Neural cell (in vitro differentiated cells): ENCODE data around the gene AQP12A. TPM values are rescaled to one million over a fixed set of nuclear protein-coding genes. Genes with fewer than 3 reads are reported as not detected.

Experiments used
- H2AFZ ChIP-seq: fragments of 200-600, 300-800 bp; sonication (generic), shearing (Covaris generic); 2 replicates; pipeline ENCODE4 v1.6.0; 2014; ENCODE audit warnings: low read depth, mild to moderate bottlenecking, antibody characterized with exemption, low read length, moderate library complexity
- H3F3A ChIP-seq: fragments of 200-600 bp; shearing (Covaris generic); 2 replicates; pipeline ENCODE4 v1.6.1; 2016; ENCODE audit warnings: mild to moderate bottlenecking, moderate library complexity, mixed read lengths, antibody characterized with exemption, low read length; ENCODE audit not compliant: insufficient read depth, poor library complexity, severe bottlenecking
- H3K27ac ChIP-seq: fragments of 200-600, 300-800 bp; sonication (generic), shearing (Covaris generic); 2 replicates; pipeline ENCODE4 v1.5.1; 2014; ENCODE audit warnings: mild to moderate bottlenecking, low read length, moderate library complexity
- H3K27me3 ChIP-seq: fragments of 300-800, 200-600 bp; sonication (generic), shearing (Covaris generic); 2 replicates; pipeline ENCODE4 v1.6.0; 2014; ENCODE audit warnings: mild to moderate bottlenecking, low read depth, low read length, moderate library complexity; ENCODE audit not compliant: insufficient read depth
- H3K36me3 ChIP-seq: fragments of 300-800, 200-600 bp; sonication (generic), shearing (Covaris generic); 2 replicates; pipeline ENCODE4 v1.5.1; 2014; ENCODE audit warnings: mild to moderate bottlenecking, antibody characterized with exemption, low read length, moderate library complexity; ENCODE audit not compliant: insufficient read depth
- H3K4me2 ChIP-seq: fragments of 300-800, 200-600 bp; sonication (generic), shearing (Covaris generic); 2 replicates; pipeline ENCODE4 v1.6.0; 2014; ENCODE audit warnings: mild to moderate bottlenecking, low read length
- H3K4me3 ChIP-seq: fragments of 300-800, 200-600 bp; sonication (generic), shearing (Covaris generic); 2 replicates; pipeline ENCODE4 v1.5.1; 2014; ENCODE audit warnings: mild to moderate bottlenecking, low read length, moderate library complexity
- H3K79me2 ChIP-seq: fragments of 200-600 bp; shearing (Covaris generic); replicated peaks from 2 replicates; pipeline ENCODE4 v1.6.0; 2014; ENCODE audit warnings: mild to moderate bottlenecking, low read length, moderate library complexity; ENCODE audit not compliant: insufficient read depth
- H3K9ac ChIP-seq: fragments of 300-800, 200-600 bp; sonication (generic), shearing (Covaris generic); 2 replicates; pipeline ENCODE4 v1.6.1; 2016; ENCODE audit warnings: mild to moderate bottlenecking, low read length, mixed read lengths
- H3K9me2 ChIP-seq: fragments of 200-600 bp; shearing (Covaris generic); 2 replicates; pipeline ENCODE4 v1.6.1; 2016; ENCODE audit warnings: mild to moderate bottlenecking, low read length, mixed read lengths; ENCODE audit not compliant: insufficient read depth
- H3K9me3 ChIP-seq: fragments of 200-600, 300-800 bp; sonication (generic), shearing (Covaris generic); 2 replicates; pipeline ENCODE4 v1.6.1; 2016; ENCODE audit warnings: mild to moderate bottlenecking, mixed run types, low read length, moderate library complexity, mixed read lengths
- H4K20me1 ChIP-seq: fragments of 200-600 bp; shearing (Covaris generic); 2 replicates; pipeline ENCODE4 v1.6.1; 2016; ENCODE audit warnings: mild to moderate bottlenecking, mixed run types; ENCODE audit not compliant: insufficient read depth
- EP300 ChIP-seq: fragments of 450-650 bp; conservative IDR thresholded peaks from 2 replicates; pipeline ENCODE4 v1.6.1; 2014; ENCODE audit warnings: antibody characterized with exemption, mild to moderate bottlenecking, moderate library complexity; ENCODE audit not compliant: poor library complexity, severe bottlenecking
- EZH2 ChIP-seq: fragments of 200-600, 300-800 bp; shearing (Covaris generic), sonication (generic); IDR thresholded peaks from 2 replicates; pipeline ENCODE4 v1.6.1; 2014; ENCODE audit warnings: antibody characterized with exemption, low read length, borderline replicate concordance, mild to moderate bottlenecking; ENCODE audit not compliant: insufficient read depth, poor library complexity, severe bottlenecking
- MXI1 ChIP-seq: fragments of 450-650 bp; conservative IDR thresholded peaks from 2 replicates; pipeline ENCODE4 v1.6.1; 2014; ENCODE audit warnings: antibody characterized with exemption, mild to moderate bottlenecking; ENCODE audit not compliant: poor library complexity, severe bottlenecking
- POLR2AphosphoS5 ChIP-seq: IDR thresholded peaks from 2 replicates; pipeline ENCODE4 v1.6.1; 2012
- RAD21 ChIP-seq: fragments of 450-650 bp; conservative IDR thresholded peaks from 2 replicates; pipeline ENCODE4 v1.6.1; 2014; ENCODE audit warnings: antibody characterized with exemption, mild to moderate bottlenecking, moderate library complexity
- SMC3 ChIP-seq: fragments of 450-650 bp; conservative IDR thresholded peaks from 2 replicates; pipeline ENCODE4 v1.6.1; 2014; ENCODE audit warnings: antibody characterized with exemption, mild to moderate bottlenecking, moderate library complexity; ENCODE audit not compliant: poor library complexity
- TAF1 ChIP-seq: IDR thresholded peaks from 2 replicates; pipeline ENCODE4 v1.6.1; 2012; ENCODE audit warnings: low read depth
- polyA plus RNA-seq: library from polyadenylated mRNA; depleted of rRNA; stranded (reverse); fragments of >200 nt; gene quantifications from 2 replicates; pipeline ENCODE4 v1.2.3, GENCODE V29; 2014
- TF ChIP-seq, protein P1 (sequence below): fragments of 450-650 bp; IDR thresholded peaks from 2 replicates; pipeline ENCODE4 v1.5.1; 2014; ENCODE audit warnings: antibody characterized with exemption, mild to moderate bottlenecking, moderate library complexity; ENCODE audit not compliant: poor library complexity, severe bottlenecking
- TF ChIP-seq, protein P2 (sequence below): IDR thresholded peaks from 2 replicates; pipeline ENCODE4 v1.6.1; 2012; ENCODE audit warnings: borderline replicate concordance

AQP12A gene
- polyA plus RNA-seq, 1 donor from 2014 or later = not detected

DNA sequence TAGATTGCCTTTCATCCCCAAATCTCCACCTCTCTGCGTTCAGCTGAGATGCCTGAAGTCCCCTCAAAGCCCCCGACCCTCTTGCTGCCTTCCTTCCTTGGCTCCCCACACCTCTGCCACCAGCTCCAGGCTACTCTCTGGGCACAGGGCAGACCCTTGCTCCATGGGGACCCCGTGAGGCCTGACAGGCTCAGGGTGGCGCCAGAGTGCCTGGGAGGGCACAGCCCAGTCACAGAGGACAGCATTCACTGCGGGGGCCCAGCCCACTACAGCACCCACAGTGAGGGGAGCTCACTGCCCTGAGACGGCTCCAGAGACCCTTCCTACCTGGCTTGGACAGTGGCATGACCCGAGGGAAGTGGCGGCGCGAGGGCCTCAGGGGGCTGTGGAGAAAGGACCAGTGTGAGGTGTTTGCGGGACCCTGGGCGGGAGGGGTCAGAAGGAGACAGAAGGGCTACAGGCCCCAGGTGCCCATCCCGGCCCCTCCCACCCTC lies 51.0 kb downstream of the AQP12A start:
- no peak for TF ChIP-seq RAD21
- no peak for TF ChIP-seq POLR2AphosphoS5
- no peak for TF ChIP-seq TAF1
- TF ChIP-seq MXI1 = no peak
- TF ChIP-seq SMC3 = no peak
- no peak for TF ChIP-seq EP300
- H2AFZ ChIP-seq = no peak overlapping the region
- no peaks in the 10 kb centered on the region for H3K9me2 ChIP-seq
- no peak overlapping the region for H3K27ac ChIP-seq
- H3K79me2 ChIP-seq = no peaks in the 10 kb centered on the region
- no peaks in the 10 kb centered on the region for H3F3A ChIP-seq
- no peaks in the 10 kb centered on the region for H4K20me1 ChIP-seq
- H3K36me3 ChIP-seq = no peaks in the 10 kb centered on the region
- H3K27me3 ChIP-seq = no peaks in the 10 kb centered on the region
- H3K9me3 ChIP-seq = no peaks in the 10 kb centered on the region
- H3K4me2 ChIP-seq = no peak overlapping the region
- H3K9ac ChIP-seq = no peak overlapping the region
- H3K4me3 ChIP-seq = no peak overlapping the region

DNA sequence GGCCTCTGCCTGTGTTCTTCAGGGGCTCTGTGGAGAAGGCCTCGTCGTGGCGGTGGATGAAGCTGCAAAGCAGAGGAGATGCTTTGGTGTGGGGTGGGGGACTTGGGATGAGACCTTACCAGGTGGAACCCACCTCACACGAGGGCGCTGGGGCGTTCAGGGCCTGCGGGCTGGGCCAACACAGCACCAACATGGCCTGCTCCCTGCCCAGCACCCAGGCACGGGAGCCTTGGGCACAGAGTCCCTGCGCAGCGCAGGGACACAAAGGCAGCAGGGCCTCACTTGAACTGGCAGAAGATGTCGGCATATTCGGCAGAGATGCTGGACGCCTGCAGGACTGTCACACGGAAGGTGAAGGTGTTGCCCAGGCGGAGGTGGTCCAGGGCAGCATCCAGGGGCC lies 53.8 kb downstream of the AQP12A start:
- TF ChIP-seq POLR2AphosphoS5 (no peak), EZH2 (no peak), TAF1 (no peak), SMC3 (no peak), MXI1 (no peak), RAD21 (no peak), EP300 (no peak)
- TF ChIP-seq, protein P1, sequence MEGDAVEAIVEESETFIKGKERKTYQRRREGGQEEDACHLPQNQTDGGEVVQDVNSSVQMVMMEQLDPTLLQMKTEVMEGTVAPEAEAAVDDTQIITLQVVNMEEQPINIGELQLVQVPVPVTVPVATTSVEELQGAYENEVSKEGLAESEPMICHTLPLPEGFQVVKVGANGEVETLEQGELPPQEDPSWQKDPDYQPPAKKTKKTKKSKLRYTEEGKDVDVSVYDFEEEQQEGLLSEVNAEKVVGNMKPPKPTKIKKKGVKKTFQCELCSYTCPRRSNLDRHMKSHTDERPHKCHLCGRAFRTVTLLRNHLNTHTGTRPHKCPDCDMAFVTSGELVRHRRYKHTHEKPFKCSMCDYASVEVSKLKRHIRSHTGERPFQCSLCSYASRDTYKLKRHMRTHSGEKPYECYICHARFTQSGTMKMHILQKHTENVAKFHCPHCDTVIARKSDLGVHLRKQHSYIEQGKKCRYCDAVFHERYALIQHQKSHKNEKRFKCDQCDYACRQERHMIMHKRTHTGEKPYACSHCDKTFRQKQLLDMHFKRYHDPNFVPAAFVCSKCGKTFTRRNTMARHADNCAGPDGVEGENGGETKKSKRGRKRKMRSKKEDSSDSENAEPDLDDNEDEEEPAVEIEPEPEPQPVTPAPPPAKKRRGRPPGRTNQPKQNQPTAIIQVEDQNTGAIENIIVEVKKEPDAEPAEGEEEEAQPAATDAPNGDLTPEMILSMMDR = no peak
- TF ChIP-seq, protein P2, sequence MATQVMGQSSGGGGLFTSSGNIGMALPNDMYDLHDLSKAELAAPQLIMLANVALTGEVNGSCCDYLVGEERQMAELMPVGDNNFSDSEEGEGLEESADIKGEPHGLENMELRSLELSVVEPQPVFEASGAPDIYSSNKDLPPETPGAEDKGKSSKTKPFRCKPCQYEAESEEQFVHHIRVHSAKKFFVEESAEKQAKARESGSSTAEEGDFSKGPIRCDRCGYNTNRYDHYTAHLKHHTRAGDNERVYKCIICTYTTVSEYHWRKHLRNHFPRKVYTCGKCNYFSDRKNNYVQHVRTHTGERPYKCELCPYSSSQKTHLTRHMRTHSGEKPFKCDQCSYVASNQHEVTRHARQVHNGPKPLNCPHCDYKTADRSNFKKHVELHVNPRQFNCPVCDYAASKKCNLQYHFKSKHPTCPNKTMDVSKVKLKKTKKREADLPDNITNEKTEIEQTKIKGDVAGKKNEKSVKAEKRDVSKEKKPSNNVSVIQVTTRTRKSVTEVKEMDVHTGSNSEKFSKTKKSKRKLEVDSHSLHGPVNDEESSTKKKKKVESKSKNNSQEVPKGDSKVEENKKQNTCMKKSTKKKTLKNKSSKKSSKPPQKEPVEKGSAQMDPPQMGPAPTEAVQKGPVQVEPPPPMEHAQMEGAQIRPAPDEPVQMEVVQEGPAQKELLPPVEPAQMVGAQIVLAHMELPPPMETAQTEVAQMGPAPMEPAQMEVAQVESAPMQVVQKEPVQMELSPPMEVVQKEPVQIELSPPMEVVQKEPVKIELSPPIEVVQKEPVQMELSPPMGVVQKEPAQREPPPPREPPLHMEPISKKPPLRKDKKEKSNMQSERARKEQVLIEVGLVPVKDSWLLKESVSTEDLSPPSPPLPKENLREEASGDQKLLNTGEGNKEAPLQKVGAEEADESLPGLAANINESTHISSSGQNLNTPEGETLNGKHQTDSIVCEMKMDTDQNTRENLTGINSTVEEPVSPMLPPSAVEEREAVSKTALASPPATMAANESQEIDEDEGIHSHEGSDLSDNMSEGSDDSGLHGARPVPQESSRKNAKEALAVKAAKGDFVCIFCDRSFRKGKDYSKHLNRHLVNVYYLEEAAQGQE = no peak
- H2AFZ ChIP-seq = no peak overlapping the region
- H3K79me2 ChIP-seq = no peaks in the 10 kb centered on the region
- no peaks in the 10 kb centered on the region for H4K20me1 ChIP-seq
- no peak overlapping the region for H3K4me3 ChIP-seq
- no peaks in the 10 kb centered on the region for H3K9me2 ChIP-seq
- H3K27me3 ChIP-seq = no peaks in the 10 kb centered on the region
- no peaks in the 10 kb centered on the region for H3F3A ChIP-seq
- no peak overlapping the region for H3K4me2 ChIP-seq
- H3K9ac ChIP-seq = no peak overlapping the region
- no peaks in the 10 kb centered on the region for H3K9me3 ChIP-seq
- no peak overlapping the region for H3K27ac ChIP-seq
- H3K36me3 ChIP-seq = no peaks in the 10 kb centered on the region

DNA sequence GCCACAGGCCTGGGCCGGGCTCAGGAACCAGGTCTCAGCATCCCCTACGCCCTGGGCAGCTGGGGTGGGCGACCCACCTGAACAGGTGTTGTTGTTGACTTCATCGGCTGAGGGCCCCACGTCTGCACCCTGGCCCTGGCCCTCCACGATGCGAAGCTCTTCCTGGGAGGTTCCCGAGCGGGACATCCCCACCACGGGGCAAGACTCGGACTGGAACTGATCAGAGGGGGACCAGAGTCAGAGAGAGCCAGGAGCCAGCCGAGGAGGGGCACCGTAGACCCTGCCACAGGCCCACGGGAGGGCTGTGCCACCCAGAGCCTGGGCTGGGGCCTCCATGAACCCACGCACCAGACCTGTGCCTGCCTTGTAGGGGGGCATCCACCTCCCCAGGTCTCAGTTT lies 54.3 kb downstream of the AQP12A start:
- H3K9me2 ChIP-seq = no peaks in the 10 kb centered on the region
- H3K9me3 ChIP-seq = no peaks in the 10 kb centered on the region

More for the DNA sequence above, 54.3 kb downstream of the AQP12A start:
- Histone ChIP-seq H3F3A (no peaks in the 10 kb centered on the region), H2AFZ (no peak overlapping the region), H3K9ac (no peak overlapping the region), H4K20me1 (no peaks in the 10 kb centered on the region), H3K4me2 (no peak overlapping the region), H3K4me3 (no peak overlapping the region), H3K27ac (no peak overlapping the region), H3K79me2 (no peaks in the 10 kb centered on the region), H3K36me3 (no peaks in the 10 kb centered on the region), H3K27me3 (no peaks in the 10 kb centered on the region)
- TF ChIP-seq EZH2 (no peak), POLR2AphosphoS5 (no peak), TAF1 (no peak)
- TF ChIP-seq, protein P1 = no peak
